NCI-H446 (cell line): ENCODE results near the gene TSKU.

Experiments used
- DNase-seq, 2 experiments: peaks; one replicate each; lab custom pipeline; 2025; lab: John Stamatoyannopoulos, UW

TSKU gene

GRCh38 chr11:76770642-76771445, 12.3 kb upstream of the TSKU start:
- no peak for DNase-seq

GRCh38 chr11:76771446-76772099, 11.6 kb upstream of the TSKU start:
- DNase-seq, result no peak

- DNase-seq, result no peak
Measured at GRCh38 chr11:76772100-76772782, 10.9 kb upstream of the TSKU start.

GRCh38 chr11:76772783-76773106, 10.4 kb upstream of the TSKU start:
- no peak for DNase-seq

- peak in 1 of 2 experiments; percentile 51 for DNase-seq
Measured at GRCh38 chr11:76773921-76774361, 9.2 kb upstream of the TSKU start.

GRCh38 chr11:76776472-76776871, 6.7 kb upstream of the TSKU start:
- no peak for DNase-seq

- DNase-seq, result no peak
Measured at GRCh38 chr11:76777305-76777704, 5.9 kb upstream of the TSKU start.

GRCh38 chr11:76777876-76778275, 5.3 kb upstream of the TSKU start:
- no peak for DNase-seq

- no peak for DNase-seq
Measured at GRCh38 chr11:76778874-76779273, 4.3 kb upstream of the TSKU start.

GRCh38 chr11:76781046-76781801, 1.9 kb upstream of the TSKU start:
- no peak for DNase-seq

GRCh38 chr11:76781807-76782530, 1.2 kb upstream of the TSKU start:
- no peak for DNase-seq

GRCh38 chr11:76782531-76783293, 444 bp upstream of the TSKU start:
- peak; percentile 93 to 98 for DNase-seq

GRCh38 chr11:76783896-76784813, 999 bp downstream of the TSKU start:
- DNase-seq, result peak in 1 of 2 experiments; percentile 50

- DNase-seq, result no peak
Measured at GRCh38 chr11:76785513-76785912, 2.4 kb downstream of the TSKU start.

- DNase-seq, result no peak
Measured at GRCh38 chr11:76786016-76786415, 2.9 kb downstream of the TSKU start.

- DNase-seq, result no peak
Measured at GRCh38 chr11:76786441-76787014, 3.4 kb downstream of the TSKU start.

- DNase-seq, result no peak
Measured at GRCh38 chr11:76787271-76787670, 4.1 kb downstream of the TSKU start.

- DNase-seq, result no peak
Measured at GRCh38 chr11:76787911-76788596, 4.9 kb downstream of the TSKU start.
